ENCODE results near the gene CFAP46. TPM values are rescaled to one million over a fixed set of nuclear protein-coding genes. Genes with fewer than 3 reads are reported as not detected.

CFAP46 gene
- total and polyA plus RNA-seq, 2 donors (not counting 1 experiment from before 2014, with no cell fraction given) = 0.07 TPM; not detected in 1

- Mint-ChIP-seq H3K4me1 (peaks cover 9% of the 10 kb centered on the region), H3K27ac (no peak overlapping the region), H3K27me3 (peaks cover 3% of the 10 kb centered on the region), H3K9me3 (ENCODE audit: insufficient read depth) (no peaks in the 10 kb centered on the region), H3K4me3 (no peak overlapping the region)
- H3K27me3 ChIP-seq (replicated peaks in 1 of 4; ENCODE audit: control extremely low read depth in 1 of 4, control insufficient read depth in 3 of 4, insufficient read depth in 4 of 4, low read length in 3 of 4) = no peaks in the 10 kb centered on the region
- POLR2A ChIA-PET = no interaction called here
- no peaks in the 10 kb centered on the region for H4K20me1 ChIP-seq (ENCODE audit: control insufficient read depth, insufficient read depth, low read length, poor library complexity, severe bottlenecking)
- peaks cover 0 to 5% (median 0%) of the 10 kb centered on the region in 3 donors for H3K9me3 ChIP-seq (ENCODE audit: control extremely low read depth in 1 of 3, control insufficient read depth in 2 of 3, insufficient read depth in 1 of 3, low read length in 2 of 3)
- H3K4me2 ChIP-seq (replicated peaks; ENCODE audit: low read depth, low read length, poor library complexity, severe bottlenecking) = no peak overlapping the region
- DNase-seq (no peak), ATAC-seq (ENCODE audit: low read depth) (no peak)
- H3K9ac ChIP-seq (ENCODE audit: low read length) = no peak overlapping the region
- H3K36me3 ChIP-seq (replicated peaks in 1 of 2; ENCODE audit: control extremely low read depth in 1 of 2, control insufficient read depth in 1 of 2, extremely low read depth in 1 of 2, insufficient read depth in 2 of 2, low read length in 1 of 2) = no peaks in the 10 kb centered on the region
- CTCF ChIA-PET = interaction anchor here (1.4 kb wide), 1 partner anchor 11 kb away, joined by 3 read pairs; no protein-coding TSS in a partner anchor
- TF ChIP-seq CTCF (IDR thresholded peaks at IDR 0.05) = no peak
- TF ChIP-seq EZH2 (IDR thresholded peaks at IDR 0.05; ENCODE audit: borderline replicate concordance, insufficient read depth, low read depth, low read length, poor library complexity, severe bottlenecking) = no peak
- H3K27ac ChIP-seq (ENCODE audit: low read length in 2 of 2) = no peak overlapping the region
- intact Hi-C loops (cut with micrococcal nuclease) = no loop called here
- no peaks in the 10 kb centered on the region for H3K79me2 ChIP-seq (ENCODE audit: control insufficient read depth, insufficient read depth, low read length)
- H2AFZ ChIP-seq (ENCODE audit: insufficient read depth, low read depth, low read length, poor library complexity, severe bottlenecking) = no peak overlapping the region
- H3K4me3 ChIP-seq (ENCODE audit: control extremely low read depth in 1 of 5, extremely low read depth in 1 of 5, insufficient read depth in 1 of 5, low read depth in 2 of 5, low read length in 4 of 5) = no peak overlapping the region
- 93% methylated on average over 45 of the region's 52 CpGs for WGBS (ENCODE audit: insufficient coverage)
- H3K4me1 ChIP-seq (ENCODE audit: control insufficient read depth in 2 of 2, insufficient read depth in 2 of 2, low read length in 2 of 2) = peaks cover 0 to 3% of the 10 kb centered on the region in 2 donors
Observed at GRCh38 chr10:132926777-132927650, 15.4 kb downstream of the CFAP46 start.

- intact Hi-C loops (cut with micrococcal nuclease) = no loop called here
- H2AFZ ChIP-seq (ENCODE audit: insufficient read depth, low read depth, low read length, poor library complexity, severe bottlenecking) = no peak overlapping the region
- ChIA-PET CTCF (interaction anchor here (1.4 kb wide), 1 partner anchor 10 kb away, joined by 3 read pairs; no protein-coding TSS in a partner anchor), POLR2A (no interaction called here)
- peaks cover 9% of the 10 kb centered on the region for H3K4me1 Mint-ChIP-seq
- H3K4me3 Mint-ChIP-seq = no peak overlapping the region
- H3K9me3 Mint-ChIP-seq (ENCODE audit: insufficient read depth) = no peaks in the 10 kb centered on the region
- no peak overlapping the region for H3K27ac Mint-ChIP-seq
- ATAC-seq (ENCODE audit: low read depth) = no peak
- no peaks in the 10 kb centered on the region for H3K27me3 ChIP-seq (replicated peaks in 1 of 4; ENCODE audit: control extremely low read depth in 1 of 4, control insufficient read depth in 3 of 4, insufficient read depth in 4 of 4, low read length in 3 of 4)
- no peaks in the 10 kb centered on the region for H3K79me2 ChIP-seq (ENCODE audit: control insufficient read depth, insufficient read depth, low read length)
- TF ChIP-seq CTCF (IDR thresholded peaks at IDR 0.05) = no peak
- no peak for TF ChIP-seq EZH2 (IDR thresholded peaks at IDR 0.05; ENCODE audit: borderline replicate concordance, insufficient read depth, low read depth, low read length, poor library complexity, severe bottlenecking)
- no peak for DNase-seq
- peaks cover 3% of the 10 kb centered on the region for H3K27me3 Mint-ChIP-seq
- WGBS (ENCODE audit: insufficient coverage) = 92% methylated on average over 18 of the region's 21 CpGs
- no peaks in the 10 kb centered on the region for H3K9me3 ChIP-seq (ENCODE audit: control extremely low read depth in 1 of 3, control insufficient read depth in 2 of 3, insufficient read depth in 1 of 3, low read length in 2 of 3)
- no peak overlapping the region for H3K4me2 ChIP-seq (replicated peaks; ENCODE audit: low read depth, low read length, poor library complexity, severe bottlenecking)
- H3K4me1 ChIP-seq (ENCODE audit: control insufficient read depth in 2 of 2, insufficient read depth in 2 of 2, low read length in 2 of 2) = peaks cover 0 to 3% of the 10 kb centered on the region in 2 donors
- no peak overlapping the region for H3K9ac ChIP-seq (ENCODE audit: low read length)
- no peaks in the 10 kb centered on the region for H4K20me1 ChIP-seq (ENCODE audit: control insufficient read depth, insufficient read depth, low read length, poor library complexity, severe bottlenecking)
- no peaks in the 10 kb centered on the region for H3K36me3 ChIP-seq (replicated peaks in 1 of 2; ENCODE audit: control extremely low read depth in 1 of 2, control insufficient read depth in 1 of 2, extremely low read depth in 1 of 2, insufficient read depth in 2 of 2, low read length in 1 of 2)
- no peak overlapping the region for H3K4me3 ChIP-seq (ENCODE audit: control extremely low read depth in 1 of 5, extremely low read depth in 1 of 5, insufficient read depth in 1 of 5, low read depth in 2 of 5, low read length in 4 of 5)
- H3K27ac ChIP-seq (ENCODE audit: low read length in 2 of 2) = no peak overlapping the region
Observed at GRCh38 chr10:132926070-132926469, 16.3 kb downstream of the CFAP46 start.
